HepG2 (cell line): Measurements from ENCODE around the gene IRF2. TPM values are rescaled to one million over a fixed set of nuclear protein-coding genes. Genes with fewer than 3 reads are reported as not detected.
A peak's percentile ranks its signal among the peaks of the same experiment; 100 is the strongest.

Source experiments
- BHLHE40 ChIP-seq: IDR thresholded peaks from 2 replicates; pipeline ENCODE4 v1.6.1; 2011; ENCODE audit warnings: low read length, improper control_type of control experiment
- CBX2 ChIP-seq, 2 experiments: fragments of 200-600 bp in 1 of 2; sonication (generic); formaldehyde crosslinking in 1 of 2; IDR thresholded peaks; 2 replicates each; pipeline versions ENCODE4 v1.7.0 to v1.8.1; 2018 to 2022; ENCODE audit warnings: low read depth in 2 of 2, low read length in 1 of 2, mild to moderate bottlenecking in 1 of 2, missing genetic modification reagents in 1 of 2
- CEBPG ChIP-seq: IDR thresholded peaks from 2 replicates; pipeline ENCODE4 v1.6.1; 2016
- CREM ChIP-seq, 2 experiments: sonication (generic) in 1 of 2; formaldehyde crosslinking in 1 of 2; IDR thresholded peaks; 2 replicates each; pipeline versions ENCODE4 v1.4.0 to v1.6.1; 2016 to 2020; ENCODE audit warnings: antibody characterized with exemption in 1 of 2, mild to moderate bottlenecking in 1 of 2, missing genetic modification reagents in 1 of 2
- HCFC1 ChIP-seq: fragments of 150-350 bp; IDR thresholded peaks from 2 replicates; pipeline ENCODE4 v1.6.1; 2014; ENCODE audit warnings: low read depth, low read length
- HDAC1 ChIP-seq: sonication (generic); formaldehyde crosslinking; IDR thresholded peaks from 2 replicates; pipeline ENCODE4 v1.5.1; 2020; ENCODE audit warnings: mild to moderate bottlenecking, missing genetic modification reagents
- HDAC6 ChIP-seq: fragments of 200-600 bp; sonication (generic); IDR thresholded peaks from 2 replicates; pipeline ENCODE4 v1.7.0; 2017; ENCODE audit warnings: mild to moderate bottlenecking, antibody characterized with exemption, low read length, low read depth
- HOXA7 ChIP-seq: sonication (generic); formaldehyde crosslinking; IDR thresholded peaks from 2 replicates; pipeline ENCODE4 v1.8.1; 2022; ENCODE audit warnings: mild to moderate bottlenecking, missing genetic modification reagents, moderate library complexity
- ISL2 ChIP-seq: sonication (generic); formaldehyde crosslinking; IDR thresholded peaks from 2 replicates; pipeline ENCODE4 v1.5.0; 2020; ENCODE audit warnings: missing genetic modification reagents
- ISX ChIP-seq: sonication (generic); formaldehyde crosslinking; conservative IDR thresholded peaks from 2 replicates; pipeline ENCODE4 v1.5.0; 2020; ENCODE audit warnings: missing genetic modification reagents
- KLF11 ChIP-seq: IDR thresholded peaks from 2 replicates; pipeline ENCODE4 v1.6.1; 2016; ENCODE audit warnings: missing compliant biosample characterization
- MED1 ChIP-seq: sonication (generic); formaldehyde crosslinking; IDR thresholded peaks from 2 replicates; pipeline ENCODE4 v1.4.0; 2020; ENCODE audit warnings: missing genetic modification reagents
- NFIB ChIP-seq: sonication (generic); formaldehyde crosslinking; IDR thresholded peaks from 2 replicates; pipeline ENCODE4 v1.9.0; 2021; ENCODE audit warnings: missing genetic modification reagents, mild to moderate bottlenecking, borderline replicate concordance
- NFKB2 ChIP-seq: sonication (generic); formaldehyde crosslinking; IDR thresholded peaks from 2 replicates; pipeline ENCODE4 v1.4.0; 2020; ENCODE audit warnings: missing genetic modification reagents, borderline replicate concordance
- NR2F2 ChIP-seq: IDR thresholded peaks from 2 replicates; pipeline ENCODE4 v1.6.1; 2012; ENCODE audit warnings: low read depth, inconsistent platforms, borderline replicate concordance
- PCBP1 ChIP-seq: fragments of 200-400 bp; formaldehyde crosslinking; IDR thresholded peaks from 2 replicates; pipeline ENCODE4 v1.6.1; 2017; ENCODE audit warnings: mild to moderate bottlenecking, low read depth, low read length, borderline replicate concordance
- PITX1 ChIP-seq: sonication (generic); formaldehyde crosslinking; IDR thresholded peaks from 2 replicates; pipeline ENCODE4 v1.5.1; 2020; ENCODE audit warnings: mild to moderate bottlenecking, missing genetic modification reagents
- POLR2AphosphoS5 ChIP-seq: IDR thresholded peaks from 2 replicates; pipeline ENCODE4 v1.6.1; 2012; ENCODE audit warnings: low read depth, low read length
- RAD21 ChIP-seq: fragments of 450-650 bp; formaldehyde crosslinking; IDR thresholded peaks from 2 replicates; pipeline ENCODE4 v1.5.0; 2020; ENCODE audit warnings: mild to moderate bottlenecking
- RBAK ChIP-seq: sonication (generic); formaldehyde crosslinking; IDR thresholded peaks from 2 replicates; pipeline ENCODE4 v1.5.1; 2020; ENCODE audit warnings: mild to moderate bottlenecking, missing genetic modification reagents
- RFX3 ChIP-seq: IDR thresholded peaks from 2 replicates; pipeline ENCODE4 v1.6.1; 2016; ENCODE audit warnings: missing biosample characterization, missing genetic modification reagents
- TBX3 ChIP-seq: fragments of 450-650 bp; IDR thresholded peaks from 2 replicates; pipeline ENCODE4 v1.6.1; 2017; ENCODE audit warnings: antibody characterized with exemption, mild to moderate bottlenecking, inconsistent platforms, borderline replicate concordance
- TOE1 ChIP-seq: sonication (generic); formaldehyde crosslinking; IDR thresholded peaks from 2 replicates; pipeline ENCODE4 v1.4.0; 2020; ENCODE audit warnings: mild to moderate bottlenecking, missing genetic modification reagents
- ZFAT ChIP-seq: sonication (generic); formaldehyde crosslinking; conservative IDR thresholded peaks from 2 replicates; pipeline ENCODE4 v1.8.1; 2023; ENCODE audit warnings: missing genetic modification reagents, inconsistent platforms
- ZIK1 ChIP-seq: sonication (generic); formaldehyde crosslinking; IDR thresholded peaks from 2 replicates; pipeline ENCODE4 v1.5.0; 2020; ENCODE audit warnings: mild to moderate bottlenecking, low read depth, missing genetic modification reagents, borderline replicate concordance
- ZMYM3 ChIP-seq: sonication (generic); formaldehyde crosslinking; IDR thresholded peaks from 2 replicates; pipeline ENCODE4 v1.5.1; 2020; ENCODE audit warnings: mild to moderate bottlenecking, missing genetic modification reagents
- ZNF30 ChIP-seq: sonication (generic); formaldehyde crosslinking; IDR thresholded peaks from 2 replicates; pipeline ENCODE4 v1.5.0; 2020; ENCODE audit warnings: mild to moderate bottlenecking, missing genetic modification reagents
- ZNF496 ChIP-seq: sonication (generic); formaldehyde crosslinking; IDR thresholded peaks from 2 replicates; pipeline ENCODE4 v1.8.1; 2023; ENCODE audit warnings: mild to moderate bottlenecking, moderate library complexity, missing genetic modification reagents; ENCODE audit not compliant: insufficient replicate concordance
- ZNF558 ChIP-seq: sonication (generic); formaldehyde crosslinking; IDR thresholded peaks from 2 replicates; pipeline ENCODE4 v1.9.0; 2022; ENCODE audit warnings: mild to moderate bottlenecking, missing genetic modification reagents, borderline replicate concordance
- ZNF737 ChIP-seq: sonication (generic); formaldehyde crosslinking; IDR thresholded peaks from 2 replicates; pipeline ENCODE4 v1.5.0; 2020; ENCODE audit warnings: missing genetic modification reagents, mild to moderate bottlenecking, borderline replicate concordance
- ZSCAN9 ChIP-seq: IDR thresholded peaks from 2 replicates; pipeline ENCODE4 v1.6.1; 2016; ENCODE audit warnings: borderline replicate concordance
- polyA plus RNA-seq, 8 experiments: library from polyadenylated mRNA; depleted of rRNA in 3 of 8; stranded (reverse) in 7 of 8; unstranded in 1 of 8; fragments of >200 nt; fragmentation: Illumina TruSeq in 4 of 8; extraction: Trizol in 4 of 8; gene quantifications; 2 replicates each; pipeline versions ENCODE4 v1.2.1 to v1.2.3, GENCODE V29; 2011 to 2016; ENCODE audit warnings: low read depth in 4 of 8, missing spikeins in 1 of 8, mixed read lengths in 1 of 8; ENCODE audit not compliant: insufficient read depth in 1 of 8
- total RNA-seq, 5 experiments: library from RNA; depleted of rRNA; stranded (reverse); fragments of >200 nt; fragmentation: Illumina TruSeq; extraction: Trizol; gene quantifications; 2 replicates each; pipeline ENCODE4 v1.2.3, GENCODE V29; 2016; ENCODE audit warnings: low read depth in 1 of 5
- TF ChIP-seq, protein P1 (sequence below): sonication (generic); formaldehyde crosslinking; IDR thresholded peaks from 2 replicates; pipeline ENCODE4 v1.5.1; 2020; ENCODE audit warnings: mild to moderate bottlenecking, moderate library complexity, missing genetic modification reagents

The IRF2 gene
- total and polyA plus RNA-seq, 2 of the 13 experiments (the other 11 are each of a cell fraction or from before 2014, with no cell fraction given), result 15.5 to 28.8 TPM

DNA sequence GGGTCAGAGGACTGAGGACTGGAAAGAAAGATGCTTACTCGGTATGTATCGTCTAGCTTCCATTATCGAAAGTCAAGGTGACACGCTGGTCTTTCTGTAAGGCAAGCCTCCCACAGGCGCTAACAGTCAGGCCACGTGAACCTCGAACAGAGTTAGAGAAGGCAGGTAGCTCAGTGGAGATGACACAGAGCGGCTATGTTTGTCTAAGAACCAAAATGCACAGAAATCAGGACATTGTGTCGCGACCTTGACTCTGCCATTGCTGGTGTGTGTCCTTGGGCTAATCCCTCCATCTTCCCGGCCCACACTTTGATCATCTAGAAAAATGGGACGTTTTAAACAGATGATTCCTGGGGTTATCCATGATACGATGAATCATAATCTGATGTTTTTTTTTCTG, 40.3 kb downstream of the IRF2 start (continued):
- TF ChIP-seq PCBP1 (no peak), ISL2 (CRISPR knock-in tag) (0 out of 2 replicates have a peak, but pooled peaks have one; percentile 44), NFIB (CRISPR knock-in tag) (no peak), HDAC6 (no peak), ZFAT (CRISPR knock-in tag) (no peak), ISX (CRISPR knock-in tag) (no peak), ZIK1 (CRISPR knock-in tag) (no peak), KLF11 (0 out of 2 replicates have a peak, but pooled peaks have one; percentile 64), HDAC1 (CRISPR knock-in tag) (0 out of 2 replicates have a peak, but pooled peaks have one; percentile 25), TBX3 (no peak), RFX3 (CRISPR knock-in tag) (no peak), ZNF496 (CRISPR knock-in tag) (no peak), MED1 (CRISPR knock-in tag) (peak; percentile 75), ZNF30 (CRISPR knock-in tag) (no peak), RBAK (CRISPR knock-in tag) (no peak), ZNF558 (CRISPR knock-in tag) (no peak), CEBPG (CRISPR knock-in tag) (no peak; the same call in 1 of the 2 replicates), CBX2 (IDR thresholded peaks at IDR 0.05; ENCODE audit: low read depth, low read length) (no peak), CBX2 (CRISPR knock-in tag; IDR thresholded peaks at IDR 0.05; ENCODE audit: low read depth) (no peak), CREM (IDR thresholded peaks at IDR 0.05) (peak; percentile 41; the same call in 1 of the 2 replicates), CREM (CRISPR knock-in tag; IDR thresholded peaks at IDR 0.05) (no peak), BHLHE40 (no peak), RAD21 (CRISPR knock-in tag) (no peak), ZSCAN9 (CRISPR knock-in tag) (no peak), POLR2AphosphoS5 (no peak), TOE1 (CRISPR knock-in tag) (no peak), HCFC1 (no peak), ZNF737 (no peak), HOXA7 (CRISPR knock-in tag) (no peak), PITX1 (CRISPR knock-in tag) (peak; percentile 98), NR2F2 (0 out of 2 replicates have a peak, but pooled peaks have one; percentile 40), ZMYM3 (CRISPR knock-in tag) (peak; percentile 17; the same call in 1 of the 2 replicates), NFKB2 (no peak)
- TF ChIP-seq, protein P1, sequence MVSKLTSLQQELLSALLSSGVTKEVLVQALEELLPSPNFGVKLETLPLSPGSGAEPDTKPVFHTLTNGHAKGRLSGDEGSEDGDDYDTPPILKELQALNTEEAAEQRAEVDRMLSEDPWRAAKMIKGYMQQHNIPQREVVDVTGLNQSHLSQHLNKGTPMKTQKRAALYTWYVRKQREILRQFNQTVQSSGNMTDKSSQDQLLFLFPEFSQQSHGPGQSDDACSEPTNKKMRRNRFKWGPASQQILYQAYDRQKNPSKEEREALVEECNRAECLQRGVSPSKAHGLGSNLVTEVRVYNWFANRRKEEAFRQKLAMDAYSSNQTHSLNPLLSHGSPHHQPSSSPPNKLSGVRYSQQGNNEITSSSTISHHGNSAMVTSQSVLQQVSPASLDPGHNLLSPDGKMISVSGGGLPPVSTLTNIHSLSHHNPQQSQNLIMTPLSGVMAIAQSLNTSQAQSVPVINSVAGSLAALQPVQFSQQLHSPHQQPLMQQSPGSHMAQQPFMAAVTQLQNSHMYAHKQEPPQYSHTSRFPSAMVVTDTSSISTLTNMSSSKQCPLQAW, result peak; percentile 60; the same call in 1 of the 2 replicates
